ENCODE measurements around the gene FCGR1A.
"Not testable (repeated sequence)": the region's sequence is repeated elsewhere in the genome, so short reads cannot be mapped to it uniquely, and the experiment has no call there.

The FCGR1A gene

GRCh38 chr1:149782600-149782999, at the start of gene FCGR1A:
Gene FCGR1A, plus strand, starts transcription at chr1:149782694. Its CDS starts 50 bp downstream, at chr1:149782744.
- not testable (repeated sequence) for DNase-seq

DNA sequence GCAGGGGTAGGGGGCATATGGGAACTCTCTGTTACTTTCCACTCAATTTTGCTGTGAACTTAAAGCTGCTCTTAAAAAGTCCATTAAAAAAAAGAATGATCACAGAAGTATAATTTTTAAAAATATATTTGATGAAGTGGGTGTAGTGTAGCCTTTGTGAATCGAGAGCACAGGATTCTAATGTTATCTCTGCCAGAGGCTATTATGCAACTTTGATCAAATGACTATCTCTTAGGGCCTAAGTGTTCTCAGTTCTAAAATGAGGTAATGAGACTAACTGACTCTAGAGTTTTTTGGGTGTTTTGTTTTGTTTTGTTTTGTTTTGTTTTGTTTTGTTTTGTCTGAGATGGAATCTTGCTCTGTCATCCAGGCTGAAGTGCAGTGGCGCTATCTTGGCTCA, 49.7 kb upstream of the FCGR1A start:
- DNase-seq: not testable (repeated sequence)

DNA sequence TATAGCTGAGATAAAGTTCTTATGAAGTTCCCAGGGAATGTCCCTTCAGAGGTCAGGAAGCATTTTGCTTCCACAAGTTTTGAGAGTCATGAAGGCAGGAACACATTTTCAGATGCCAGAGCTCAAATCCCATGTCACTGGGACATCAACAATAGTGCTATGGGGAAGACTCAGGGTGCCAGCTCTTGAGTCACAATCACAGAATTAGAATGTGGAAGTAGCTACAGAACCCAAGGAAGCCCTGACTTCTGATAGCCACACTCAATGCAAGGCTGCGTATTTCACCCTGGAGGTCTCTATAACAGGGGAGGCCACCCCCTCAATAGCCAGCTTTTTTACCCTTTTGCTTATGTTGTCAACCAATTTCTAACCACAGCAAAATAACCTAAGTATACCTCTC, 47.8 kb upstream of the FCGR1A start:
- DNase-seq: not testable (repeated sequence)

- not testable (repeated sequence) for DNase-seq
Measured at GRCh38 chr1:149740148-149740581, 42.3 kb upstream of the FCGR1A start.

GRCh38 chr1:149740590-149741230, 41.8 kb upstream of the FCGR1A start:
- DNase-seq: not testable (repeated sequence)

GRCh38 chr1:149741914-149742313, 40.6 kb upstream of the FCGR1A start:
- DNase-seq: not testable (repeated sequence)

- DNase-seq: not testable (repeated sequence)
Measured at GRCh38 chr1:149746463-149747356, 35.8 kb upstream of the FCGR1A start.

GRCh38 chr1:149747359-149748143, 34.9 kb upstream of the FCGR1A start:
- DNase-seq: not testable (repeated sequence)

DNA sequence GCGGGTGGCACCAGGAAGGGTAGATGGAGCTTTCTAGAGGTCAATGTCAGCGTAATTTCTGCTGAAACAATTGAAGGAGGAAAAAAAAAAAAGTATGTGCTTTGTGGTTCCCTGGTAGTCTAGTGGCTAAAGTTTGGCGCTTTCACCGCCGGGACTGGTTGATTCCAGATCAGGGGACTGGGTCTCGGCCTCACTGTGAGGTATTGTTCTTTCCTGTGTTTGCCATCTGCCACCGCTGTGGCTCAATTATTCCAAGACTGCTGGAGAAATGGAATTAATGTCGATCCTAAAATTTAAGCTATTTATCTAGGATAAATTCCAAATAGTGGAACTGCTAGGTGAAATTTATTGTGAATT, 34.4 kb upstream of the FCGR1A start:
- DNase-seq: not testable (repeated sequence)

DNA sequence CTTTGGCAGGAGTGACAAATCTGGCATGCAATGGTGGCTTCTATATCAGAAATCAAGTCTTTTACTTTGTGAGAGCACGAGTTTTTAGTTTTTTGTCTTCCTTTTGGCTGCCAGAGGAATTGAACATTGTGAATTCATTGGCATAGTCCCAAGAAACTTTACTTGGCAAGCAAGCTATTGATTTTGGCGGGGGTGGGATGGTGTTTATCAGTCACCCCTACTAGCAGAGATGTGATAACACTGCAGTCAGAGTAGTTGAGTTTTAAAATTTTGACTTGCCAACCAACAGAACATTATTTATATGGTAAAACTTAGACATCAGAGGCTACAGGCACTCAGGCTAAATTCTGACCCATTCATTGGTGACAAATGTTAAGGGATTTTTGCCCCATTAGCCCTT, 31.9 kb upstream of the FCGR1A start:
- not testable (repeated sequence) for DNase-seq

- DNase-seq: not testable (repeated sequence)
Measured at GRCh38 chr1:149752186-149752585, 30.3 kb upstream of the FCGR1A start.

DNA sequence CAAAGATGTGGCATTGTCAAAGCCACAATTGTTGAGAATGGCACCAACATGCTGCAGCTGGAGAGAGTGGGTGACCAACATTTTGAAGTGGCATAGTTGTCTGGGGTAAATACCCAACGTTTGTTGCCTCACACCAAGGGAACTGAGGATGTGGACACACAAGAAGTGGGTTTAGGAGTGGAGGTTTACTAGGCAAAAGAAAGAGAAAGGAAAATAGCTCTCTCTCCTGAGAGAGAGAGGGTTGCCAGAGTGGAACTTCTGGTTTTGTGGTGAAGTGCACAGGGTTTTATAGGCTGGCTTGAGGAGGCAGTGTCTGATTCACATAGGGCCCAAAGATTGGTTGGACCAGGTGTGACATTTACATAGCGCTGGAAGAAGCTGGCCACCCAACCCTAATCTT, 29.0 kb upstream of the FCGR1A start:
- DNase-seq: not testable (repeated sequence)

- not testable (repeated sequence) for DNase-seq
Measured at GRCh38 chr1:149755294-149755693, 27.2 kb upstream of the FCGR1A start.

GRCh38 chr1:149762294-149762693, 20.2 kb upstream of the FCGR1A start:
- DNase-seq: not testable (repeated sequence)

DNA sequence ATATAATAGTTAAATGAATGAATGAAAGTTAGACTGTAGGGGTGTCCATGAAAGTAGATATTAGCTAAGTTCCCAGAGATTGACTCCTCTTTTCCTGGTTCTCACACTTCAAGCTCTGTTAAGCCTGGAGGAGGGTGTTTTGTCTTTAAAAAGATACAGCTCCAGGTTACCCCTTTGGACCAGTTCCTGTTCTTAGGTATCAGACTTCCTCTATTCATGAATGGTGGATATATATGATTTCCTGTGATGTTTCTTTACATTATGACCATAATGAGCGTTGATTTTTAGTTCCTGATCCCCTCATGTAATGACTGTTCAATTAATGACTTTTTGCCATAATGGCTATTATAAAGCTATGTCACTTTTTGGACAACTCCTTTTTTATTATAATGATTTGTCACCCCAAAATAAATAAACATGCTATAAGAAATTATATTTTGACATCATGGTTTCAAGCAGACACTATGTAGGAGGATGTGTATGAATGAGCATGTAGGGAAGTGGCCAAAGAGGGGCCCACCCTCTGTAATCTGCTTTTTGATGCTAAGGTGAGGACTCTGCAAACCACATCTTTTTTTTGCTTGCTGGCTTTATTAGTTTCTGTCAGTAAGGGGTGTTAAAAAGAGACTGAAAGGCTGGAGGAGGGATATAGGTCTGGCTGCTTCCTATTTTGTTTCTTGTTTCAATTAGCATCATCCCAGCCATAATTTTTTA, 18.2 kb upstream of the FCGR1A start:
- not testable (repeated sequence) for DNase-seq

- DNase-seq: not testable (repeated sequence)
Measured at GRCh38 chr1:149766241-149766640, 16.3 kb upstream of the FCGR1A start.

- not testable (repeated sequence) for DNase-seq
Measured at GRCh38 chr1:149769216-149769615, 13.3 kb upstream of the FCGR1A start.

GRCh38 chr1:149770661-149771060, 11.8 kb upstream of the FCGR1A start:
- not testable (repeated sequence) for DNase-seq

- DNase-seq: not testable (repeated sequence)
Measured at GRCh38 chr1:149771653-149772425, 10.7 kb upstream of the FCGR1A start.

DNA sequence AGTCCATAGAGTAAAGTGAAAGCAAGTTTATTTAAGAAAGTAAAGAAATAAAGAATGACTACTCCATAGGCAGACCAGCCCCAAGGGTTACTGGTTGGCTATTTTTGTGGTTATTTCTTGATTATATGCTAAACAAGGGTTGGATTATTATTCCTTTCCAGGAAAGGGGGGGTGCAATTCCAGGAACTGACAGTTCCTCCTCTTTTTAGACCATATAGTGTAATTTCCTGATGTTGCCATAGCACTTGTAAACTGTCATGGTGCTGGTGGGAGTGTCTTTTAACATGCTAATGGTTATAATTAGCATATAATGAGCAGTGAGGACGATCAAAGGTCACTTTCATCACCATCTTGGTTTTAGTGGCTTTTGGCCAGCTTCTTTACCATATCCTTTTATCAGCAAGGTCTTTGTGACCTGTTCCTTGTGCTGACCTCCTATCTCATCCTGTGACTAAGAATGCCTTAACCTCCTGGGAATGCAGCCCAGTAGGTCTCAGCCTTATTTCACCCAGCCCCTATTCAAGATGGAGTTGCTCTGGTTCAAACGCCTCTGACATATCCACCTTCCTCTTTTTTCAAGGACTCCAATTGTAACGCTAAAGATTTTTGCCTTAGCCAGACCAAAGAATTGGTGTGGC, 6.9 kb upstream of the FCGR1A start:
- not testable (repeated sequence) for DNase-seq

GRCh38 chr1:149777084-149777483, 5.4 kb upstream of the FCGR1A start:
- not testable (repeated sequence) for DNase-seq
